ENCODE results near the gene GPR33. TPM values are rescaled to one million over a fixed set of nuclear protein-coding genes. Genes with fewer than 3 reads are reported as not detected.

GPR33 gene
- polyA plus RNA-seq, 1 of the 3 experiments (the other 2 are of a cell fraction), result not detected

GRCh38 chr14:31480156-31480555 is 7.7 kb downstream of the GPR33 start:
- H3K4me2 ChIP-seq, result no peak overlapping the region
- POLR2A ChIA-PET, result interaction anchor here (0.7 kb wide), 1 partner anchor 397 kb away, joined by 3 read pairs; no protein-coding TSS in a partner anchor

DNA sequence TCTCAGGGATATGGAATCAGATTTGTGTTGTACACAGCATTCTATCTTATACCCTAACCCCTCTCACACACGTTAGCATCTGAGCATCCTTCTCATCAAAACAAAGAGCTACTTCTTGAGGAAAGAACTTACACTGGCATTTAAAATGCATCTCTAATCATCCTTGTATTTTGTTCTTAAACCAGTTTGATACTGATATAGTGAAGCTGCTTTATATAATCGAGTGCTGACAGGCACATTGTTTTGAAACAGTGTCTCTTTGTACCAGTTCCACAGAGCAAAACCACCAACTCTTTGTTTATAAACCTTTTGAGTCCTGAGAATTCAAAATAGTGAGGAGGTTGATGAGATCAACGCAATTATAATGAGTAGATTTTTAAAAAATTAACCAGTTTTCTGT is 8.8 kb downstream of the GPR33 start:
- WGBS (ENCODE audit: low lambda C conversion rate), result 57% methylated on average over 3 of the region's 3 CpGs
- H3K79me2 ChIP-seq (ENCODE audit: insufficient read depth), result no peaks in the 10 kb centered on the region
- no peaks in the 10 kb centered on the region for H3K27me3 ChIP-seq (ENCODE audit: insufficient read depth)
- H3K9me3 ChIP-seq, result no peaks in the 10 kb centered on the region
- no peaks in the 10 kb centered on the region for H3K4me1 ChIP-seq (ENCODE audit: control insufficient read depth in 1 of 2, insufficient read depth in 2 of 2, low read depth in 1 of 2, low read length in 1 of 2)
- TF ChIP-seq RXRA (IDR thresholded peaks at IDR 0.05; ENCODE audit: borderline replicate concordance, low read depth) (no peak), TEAD4 (IDR thresholded peaks at IDR 0.05; ENCODE audit: borderline replicate concordance, insufficient read depth) (no peak), POLR2AphosphoS5 (IDR thresholded peaks at IDR 0.05; ENCODE audit: low read depth, low read length) (no peak), GABPA (IDR thresholded peaks at IDR 0.05; ENCODE audit: low read depth) (no peak), FOXJ3 (CRISPR knock-in tag; IDR thresholded peaks at IDR 0.05) (no peak), NRF1 (IDR thresholded peaks at IDR 0.05; ENCODE audit: low read depth, low read length) (no peak), MEF2A (IDR thresholded peaks at IDR 0.05; ENCODE audit: borderline replicate concordance, low read depth) (no peak), REST (IDR thresholded peaks at IDR 0.05; ENCODE audit: low read depth, low read length) (no peak), SIN3A (IDR thresholded peaks at IDR 0.05; ENCODE audit: borderline replicate concordance, low read depth, low read length) (no peak), CTCF (IDR thresholded peaks at IDR 0.05) (no peak)
- TF ChIP-seq, protein P1, sequence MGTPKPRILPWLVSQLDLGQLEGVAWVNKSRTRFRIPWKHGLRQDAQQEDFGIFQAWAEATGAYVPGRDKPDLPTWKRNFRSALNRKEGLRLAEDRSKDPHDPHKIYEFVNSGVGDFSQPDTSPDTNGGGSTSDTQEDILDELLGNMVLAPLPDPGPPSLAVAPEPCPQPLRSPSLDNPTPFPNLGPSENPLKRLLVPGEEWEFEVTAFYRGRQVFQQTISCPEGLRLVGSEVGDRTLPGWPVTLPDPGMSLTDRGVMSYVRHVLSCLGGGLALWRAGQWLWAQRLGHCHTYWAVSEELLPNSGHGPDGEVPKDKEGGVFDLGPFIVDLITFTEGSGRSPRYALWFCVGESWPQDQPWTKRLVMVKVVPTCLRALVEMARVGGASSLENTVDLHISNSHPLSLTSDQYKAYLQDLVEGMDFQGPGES (IDR thresholded peaks at IDR 0.05; ENCODE audit: low read depth, low read length), result no peak
- TF ChIP-seq, protein P2, sequence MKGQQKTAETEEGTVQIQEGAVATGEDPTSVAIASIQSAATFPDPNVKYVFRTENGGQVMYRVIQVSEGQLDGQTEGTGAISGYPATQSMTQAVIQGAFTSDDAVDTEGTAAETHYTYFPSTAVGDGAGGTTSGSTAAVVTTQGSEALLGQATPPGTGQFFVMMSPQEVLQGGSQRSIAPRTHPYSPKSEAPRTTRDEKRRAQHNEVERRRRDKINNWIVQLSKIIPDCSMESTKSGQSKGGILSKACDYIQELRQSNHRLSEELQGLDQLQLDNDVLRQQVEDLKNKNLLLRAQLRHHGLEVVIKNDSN (IDR thresholded peaks at IDR 0.05; ENCODE audit: borderline replicate concordance, low read depth), result no peak
- H3K27ac ChIP-seq (ENCODE audit: low read depth in 2 of 2, low read length in 1 of 2), result no peak overlapping the region
- no peaks in the 10 kb centered on the region for H4K20me1 ChIP-seq (ENCODE audit: insufficient read depth)
- H3F3A ChIP-seq (replicated peaks; ENCODE audit: insufficient read depth), result no peaks in the 10 kb centered on the region
- CTCF ChIA-PET, result interaction anchor here (0.9 to 1.8 kb wide), 2 partner anchors 16 to 30 kb away, joined by 3 to 5 read pairs; no protein-coding TSS in a partner anchor
- POLR2A ChIA-PET, result no interaction called here
- no peak overlapping the region for H3K4me3 ChIP-seq (ENCODE audit: low read depth in 2 of 2, low read length in 1 of 2)
- no peaks in the 10 kb centered on the region for H3K9me2 ChIP-seq
- H3K36me3 ChIP-seq (replicated peaks in 1 of 2; ENCODE audit: control insufficient read depth in 1 of 2, insufficient read depth in 2 of 2, low read length in 1 of 2), result no peaks in the 10 kb centered on the region
- H2AFZ ChIP-seq (ENCODE audit: low read depth), result no peak overlapping the region
- no peak overlapping the region for H3K4me2 ChIP-seq
- no peak overlapping the region for H3K9ac ChIP-seq
- no peak for DNase-seq

More at GRCh38 chr14:31480156-31480555, 7.7 kb downstream of the GPR33 start:
- H2AFZ ChIP-seq (ENCODE audit: low read depth), result no peak overlapping the region
- CTCF ChIA-PET, result interaction anchor here (1.8 kb wide), 1 partner anchor 31 kb away, joined by 5 read pairs; no protein-coding TSS in a partner anchor
- H3K36me3 ChIP-seq (replicated peaks in 1 of 2; ENCODE audit: control insufficient read depth in 1 of 2, insufficient read depth in 2 of 2, low read length in 1 of 2), result no peaks in the 10 kb centered on the region
- TF ChIP-seq GABPA (IDR thresholded peaks at IDR 0.05; ENCODE audit: low read depth) (no peak), NFIC (IDR thresholded peaks at IDR 0.05; ENCODE audit: borderline replicate concordance) (no peak), TCF12 (IDR thresholded peaks at IDR 0.05) (no peak), FOXM1 (IDR thresholded peaks at IDR 0.05; ENCODE audit: low read depth) (no peak), YY1 (IDR thresholded peaks at IDR 0.05; ENCODE audit: low read depth) (no peak), RAD21 (IDR thresholded peaks at IDR 0.05; ENCODE audit: low read length) (no peak)
- TF ChIP-seq, protein P3, sequence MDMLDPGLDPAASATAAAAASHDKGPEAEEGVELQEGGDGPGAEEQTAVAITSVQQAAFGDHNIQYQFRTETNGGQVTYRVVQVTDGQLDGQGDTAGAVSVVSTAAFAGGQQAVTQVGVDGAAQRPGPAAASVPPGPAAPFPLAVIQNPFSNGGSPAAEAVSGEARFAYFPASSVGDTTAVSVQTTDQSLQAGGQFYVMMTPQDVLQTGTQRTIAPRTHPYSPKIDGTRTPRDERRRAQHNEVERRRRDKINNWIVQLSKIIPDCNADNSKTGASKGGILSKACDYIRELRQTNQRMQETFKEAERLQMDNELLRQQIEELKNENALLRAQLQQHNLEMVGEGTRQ (IDR thresholded peaks at IDR 0.05; ENCODE audit: borderline replicate concordance, low read depth, low read length), result no peak
- H3K27me3 ChIP-seq (ENCODE audit: insufficient read depth), result no peaks in the 10 kb centered on the region
- no peak for DNase-seq
- 75% methylated on average over 4 of the region's 4 CpGs for WGBS (ENCODE audit: low lambda C conversion rate)
- H3K4me3 ChIP-seq (ENCODE audit: low read depth in 2 of 2, low read length in 1 of 2), result no peak overlapping the region
- no peak overlapping the region for H3K27ac ChIP-seq (ENCODE audit: low read depth in 2 of 2, low read length in 1 of 2)
- H3K9ac ChIP-seq, result no peak overlapping the region
- no peaks in the 10 kb centered on the region for H4K20me1 ChIP-seq (ENCODE audit: insufficient read depth)
- H3K4me1 ChIP-seq (ENCODE audit: control insufficient read depth in 1 of 2, insufficient read depth in 2 of 2, low read depth in 1 of 2, low read length in 1 of 2), result no peaks in the 10 kb centered on the region
- no peaks in the 10 kb centered on the region for H3K9me3 ChIP-seq
- no peaks in the 10 kb centered on the region for H3K9me2 ChIP-seq
- no peaks in the 10 kb centered on the region for H3K79me2 ChIP-seq (ENCODE audit: insufficient read depth)
- no peaks in the 10 kb centered on the region for H3F3A ChIP-seq (replicated peaks; ENCODE audit: insufficient read depth)
